Ishikawa (cell line): ENCODE results near the gene PGF.
A peak's percentile ranks its signal among the peaks of the same experiment; 100 is the strongest.

Experiments used
- CEBPB ChIP-seq: IDR thresholded peaks from 2 replicates; pipeline ENCODE4 v1.6.1; 2012
- CREB1 ChIP-seq: IDR thresholded peaks from 2 replicates; pipeline ENCODE4 v1.6.1; 2012; ENCODE audit warnings: low read depth
- EGR1 ChIP-seq: IDR thresholded peaks from 2 replicates; pipeline ENCODE4 v1.6.1; 2012
- EP300 ChIP-seq: IDR thresholded peaks from 2 replicates; pipeline ENCODE4 v1.6.1; 2012; ENCODE audit warnings: borderline replicate concordance
- FOXM1 ChIP-seq: IDR thresholded peaks from 2 replicates; pipeline ENCODE4 v1.6.1; 2012; ENCODE audit warnings: low read depth, borderline replicate concordance
- MAX ChIP-seq: IDR thresholded peaks from 2 replicates; pipeline ENCODE4 v1.6.1; 2012
- NFIC ChIP-seq: IDR thresholded peaks from 2 replicates; pipeline ENCODE4 v1.6.1; 2012
- RAD21 ChIP-seq: IDR thresholded peaks from 2 replicates; pipeline ENCODE4 v1.6.1; 2012; ENCODE audit warnings: low read depth
- REST ChIP-seq: IDR thresholded peaks from 2 replicates; pipeline ENCODE4 v1.6.1; 2012; ENCODE audit warnings: low read depth, mild to moderate bottlenecking
- TAF1 ChIP-seq: IDR thresholded peaks from 2 replicates; pipeline ENCODE4 v1.6.1; 2012; ENCODE audit warnings: low read depth, mild to moderate bottlenecking
- TCF12 ChIP-seq: IDR thresholded peaks from 2 replicates; pipeline ENCODE4 v1.6.1; 2012; ENCODE audit warnings: low read depth
- TEAD4 ChIP-seq: IDR thresholded peaks from 2 replicates; pipeline ENCODE4 v1.6.1; 2012
- YY1 ChIP-seq: IDR thresholded peaks from 2 replicates; pipeline ENCODE4 v1.6.1; 2012; ENCODE audit warnings: low read depth
- ZBTB7A ChIP-seq: IDR thresholded peaks from 2 replicates; pipeline ENCODE4 v1.6.1; 2012; ENCODE audit warnings: low read depth
- TF ChIP-seq, protein P1 (sequence below): IDR thresholded peaks from 2 replicates; pipeline ENCODE4 v1.6.1; 2012

Gene PGF

DNA sequence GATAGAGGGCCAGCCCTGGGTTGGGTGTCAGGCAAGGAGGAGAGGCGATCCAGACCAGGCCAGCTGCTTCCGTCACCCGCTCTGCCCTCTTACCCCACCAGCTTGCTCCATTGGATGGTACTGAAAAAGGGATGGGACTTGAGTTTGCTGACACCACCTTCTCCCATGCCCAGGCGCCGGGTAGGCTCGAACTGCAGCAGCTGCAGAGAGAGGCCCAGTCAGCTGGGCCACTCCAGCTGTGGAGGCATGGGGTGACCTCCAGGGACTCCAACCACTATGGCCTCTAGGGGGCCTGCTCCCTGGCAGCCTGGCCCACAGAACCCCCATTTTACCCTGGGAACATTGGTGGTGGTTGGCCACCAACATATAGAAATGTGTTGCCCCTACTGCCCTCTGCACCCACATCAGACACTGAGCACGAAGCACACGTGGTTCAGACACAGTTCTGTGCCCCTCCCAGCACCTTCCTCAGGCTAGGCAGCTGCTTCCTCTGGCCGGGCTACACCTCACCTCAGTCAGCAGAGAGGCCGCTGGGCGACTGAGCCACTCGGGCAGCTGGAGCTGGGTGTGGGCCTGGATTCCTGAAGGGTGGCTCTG is 48.4 kb downstream of the PGF start:
- no peak for TF ChIP-seq MAX
- no peak for TF ChIP-seq EP300
- TF ChIP-seq TCF12, result no peak
- TF ChIP-seq FOXM1, result no peak
- TF ChIP-seq TAF1, result no peak
- no peak for TF ChIP-seq RAD21
- no peak for TF ChIP-seq CREB1
- no peak for TF ChIP-seq ZBTB7A
- TF ChIP-seq EGR1, result no peak
- no peak for TF ChIP-seq TEAD4
- TF ChIP-seq CEBPB, result no peak
- TF ChIP-seq, protein P1, sequence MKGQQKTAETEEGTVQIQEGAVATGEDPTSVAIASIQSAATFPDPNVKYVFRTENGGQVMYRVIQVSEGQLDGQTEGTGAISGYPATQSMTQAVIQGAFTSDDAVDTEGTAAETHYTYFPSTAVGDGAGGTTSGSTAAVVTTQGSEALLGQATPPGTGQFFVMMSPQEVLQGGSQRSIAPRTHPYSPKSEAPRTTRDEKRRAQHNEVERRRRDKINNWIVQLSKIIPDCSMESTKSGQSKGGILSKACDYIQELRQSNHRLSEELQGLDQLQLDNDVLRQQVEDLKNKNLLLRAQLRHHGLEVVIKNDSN, result no peak

GRCh38 chr14:74905595-74906142 is 49.7 kb downstream of the PGF start:
- TF ChIP-seq EGR1, result no peak
- no peak for TF ChIP-seq TEAD4
- no peak for TF ChIP-seq CREB1
- TF ChIP-seq TCF12, result no peak
- peak; percentile 26; the same call in 1 of the 2 replicates for TF ChIP-seq NFIC
- TF ChIP-seq ZBTB7A, result no peak
- TF ChIP-seq TAF1, result no peak
- no peak for TF ChIP-seq REST
- TF ChIP-seq, protein P1, result peak; percentile 80
- TF ChIP-seq MAX, result peak; percentile 86
- TF ChIP-seq RAD21, result peak; percentile 63
- TF ChIP-seq FOXM1, result no peak
- no peak for TF ChIP-seq CEBPB

DNA sequence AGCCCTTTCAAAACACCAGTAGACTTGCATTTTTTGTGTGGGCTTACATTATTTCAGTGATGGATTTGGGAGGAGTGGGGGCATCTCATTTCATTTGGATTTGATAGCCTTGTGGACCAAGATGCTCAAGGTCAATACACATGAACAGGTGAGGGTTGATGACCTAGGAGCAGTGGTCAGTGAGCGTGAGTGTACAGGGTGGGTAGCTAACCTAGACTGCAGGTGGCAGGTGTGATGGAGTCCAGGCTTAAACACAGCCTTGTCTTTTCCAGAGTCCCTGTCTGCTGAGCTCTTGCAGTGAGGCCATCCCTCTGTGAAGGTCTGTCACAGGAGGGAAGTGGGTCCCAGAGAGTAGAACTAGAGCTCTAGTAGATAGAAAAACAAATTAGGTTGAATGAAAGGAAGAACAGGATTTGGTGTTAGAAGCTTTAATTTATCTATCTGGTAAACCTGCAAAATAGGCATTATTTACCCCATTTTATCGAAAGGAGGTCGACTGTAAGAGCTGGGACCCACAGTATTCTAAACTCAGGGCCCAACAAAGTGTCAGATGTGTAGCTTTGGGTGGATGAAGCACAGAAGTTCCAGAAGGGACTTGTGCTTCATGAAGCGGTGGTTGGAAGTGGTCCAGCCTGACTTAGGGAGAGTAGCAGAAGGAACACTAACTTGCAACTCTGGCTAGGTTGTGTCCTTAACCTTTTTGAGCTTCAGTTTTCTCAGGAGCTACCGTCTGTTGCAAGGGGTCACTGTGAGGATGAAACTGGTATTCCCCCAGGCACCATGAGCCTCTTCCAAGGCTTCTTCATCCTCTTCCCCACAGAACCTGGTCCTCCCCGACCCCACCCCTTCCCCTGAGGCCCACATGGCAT is 50.5 kb downstream of the PGF start:
- TF ChIP-seq TAF1, result no peak
- no peak for TF ChIP-seq TEAD4
- no peak for TF ChIP-seq FOXM1
- no peak for TF ChIP-seq NFIC
- TF ChIP-seq, protein P1, result no peak
- TF ChIP-seq CEBPB, result no peak

GRCh38 chr14:74902941-74903705 is 52.3 kb downstream of the PGF start:
- TF ChIP-seq EP300 (no peak), TAF1 (no peak)

GRCh38 chr14:74898694-74899093 is 56.7 kb downstream of the PGF start:
- no peak for TF ChIP-seq REST
- TF ChIP-seq MAX, result no peak
- TF ChIP-seq EGR1, result no peak
- no peak for TF ChIP-seq TEAD4
- TF ChIP-seq ZBTB7A, result no peak
- no peak for TF ChIP-seq CREB1
- TF ChIP-seq NFIC, result no peak
- no peak for TF ChIP-seq TAF1
- no peak for TF ChIP-seq YY1
- TF ChIP-seq RAD21, result no peak
- TF ChIP-seq EP300, result no peak
- no peak for TF ChIP-seq CEBPB
- no peak for TF ChIP-seq FOXM1
- no peak for TF ChIP-seq TCF12
- TF ChIP-seq, protein P1, result no peak
